NCI-H446 treated with DMSO at 0.1 percent for 48 hours (cell line): Measurements from ENCODE around the gene OR51A7.
"Not testable (repeated sequence)": the region's sequence is repeated elsewhere in the genome, so short reads cannot be mapped to it uniquely, and the experiment has no call there.

Experiments
- DNase-seq: peaks from one replicate; lab custom pipeline; 2025; lab: John Stamatoyannopoulos, UW

OR51A7 gene

GRCh38 chr11:4903484-4903883 lies at the start of gene OR51A7:
Gene OR51A7 (plus strand): TSS chr11:4903783. CDS start chr11:4907370, 3,587 bp downstream.
- DNase-seq = no peak

- DNase-seq = not testable (repeated sequence)
Observed at GRCh38 chr11:4854286-4854685, 49.3 kb upstream of the OR51A7 start.

GRCh38 chr11:4862447-4863236 lies 40.9 kb upstream of the OR51A7 start:
- no peak for DNase-seq

GRCh38 chr11:4863876-4864275 lies 39.7 kb upstream of the OR51A7 start:
- DNase-seq = no peak

- DNase-seq = no peak
Observed at GRCh38 chr11:4865855-4866254, 37.7 kb upstream of the OR51A7 start.

GRCh38 chr11:4881188-4881587 lies 22.4 kb upstream of the OR51A7 start:
- DNase-seq = no peak

GRCh38 chr11:4881860-4882500 lies 21.6 kb upstream of the OR51A7 start, which contains the start of gene OR51T1:
Gene OR51T1 (plus strand): TSS chr11:4881900. CDS start chr11:4881900, 0 bp downstream.
- DNase-seq = no peak

GRCh38 chr11:4882543-4882942 lies 21.0 kb upstream of the OR51A7 start:
- no peak for DNase-seq

- no peak for DNase-seq
Observed at GRCh38 chr11:4884361-4884760, 19.2 kb upstream of the OR51A7 start.

GRCh38 chr11:4886186-4886585 lies 17.4 kb upstream of the OR51A7 start:
- DNase-seq = no peak

GRCh38 chr11:4887591-4887990 lies 16.0 kb upstream of the OR51A7 start:
- DNase-seq = no peak

- no peak for DNase-seq
Observed at GRCh38 chr11:4890279-4890678, 13.3 kb upstream of the OR51A7 start.

GRCh38 chr11:4891996-4892640 lies 11.5 kb upstream of the OR51A7 start:
- DNase-seq = no peak

GRCh38 chr11:4916581-4916980 lies 13.0 kb downstream of the OR51A7 start:
- no peak for DNase-seq

GRCh38 chr11:4919250-4919649 lies 15.7 kb downstream of the OR51A7 start, which contains the start of gene OR51G2:
Gene OR51G2 (minus strand): TSS chr11:4919350. CDS start chr11:4915663, 3,687 bp downstream.
- DNase-seq = no peak

- no peak for DNase-seq
Observed at GRCh38 chr11:4921796-4922195, 18.2 kb downstream of the OR51A7 start.

- DNase-seq = no peak
Observed at GRCh38 chr11:4922304-4922703, 18.7 kb downstream of the OR51A7 start.

- no peak for DNase-seq
Observed at GRCh38 chr11:4924239-4924638, 20.7 kb downstream of the OR51A7 start, which contains the start of gene OR51G1. Gene OR51G1 (minus strand): TSS chr11:4924339. CDS start chr11:4924339, 0 bp downstream.

- no peak for DNase-seq
Observed at GRCh38 chr11:4926608-4927007, 23.0 kb downstream of the OR51A7 start.

- DNase-seq = no peak
Observed at GRCh38 chr11:4932751-4933150, 29.2 kb downstream of the OR51A7 start.

- DNase-seq = no peak
Observed at GRCh38 chr11:4936745-4937144, 33.2 kb downstream of the OR51A7 start.

GRCh38 chr11:4947505-4947904 lies 43.9 kb downstream of the OR51A7 start, which contains the start of gene OR51A4:
Gene OR51A4 (minus strand): TSS chr11:4947605. CDS start chr11:4947100, 505 bp downstream.
- DNase-seq = no peak

GRCh38 chr11:4955613-4956012 lies 52.0 kb downstream of the OR51A7 start, which contains the start of gene OR51A2:
Gene OR51A2 (minus strand): TSS chr11:4955713. CDS start chr11:4955713, 0 bp downstream.
- DNase-seq = not testable (repeated sequence)
